Measurements from ENCODE around the gene ADAMTS16.

ADAMTS16 gene

DNA sequence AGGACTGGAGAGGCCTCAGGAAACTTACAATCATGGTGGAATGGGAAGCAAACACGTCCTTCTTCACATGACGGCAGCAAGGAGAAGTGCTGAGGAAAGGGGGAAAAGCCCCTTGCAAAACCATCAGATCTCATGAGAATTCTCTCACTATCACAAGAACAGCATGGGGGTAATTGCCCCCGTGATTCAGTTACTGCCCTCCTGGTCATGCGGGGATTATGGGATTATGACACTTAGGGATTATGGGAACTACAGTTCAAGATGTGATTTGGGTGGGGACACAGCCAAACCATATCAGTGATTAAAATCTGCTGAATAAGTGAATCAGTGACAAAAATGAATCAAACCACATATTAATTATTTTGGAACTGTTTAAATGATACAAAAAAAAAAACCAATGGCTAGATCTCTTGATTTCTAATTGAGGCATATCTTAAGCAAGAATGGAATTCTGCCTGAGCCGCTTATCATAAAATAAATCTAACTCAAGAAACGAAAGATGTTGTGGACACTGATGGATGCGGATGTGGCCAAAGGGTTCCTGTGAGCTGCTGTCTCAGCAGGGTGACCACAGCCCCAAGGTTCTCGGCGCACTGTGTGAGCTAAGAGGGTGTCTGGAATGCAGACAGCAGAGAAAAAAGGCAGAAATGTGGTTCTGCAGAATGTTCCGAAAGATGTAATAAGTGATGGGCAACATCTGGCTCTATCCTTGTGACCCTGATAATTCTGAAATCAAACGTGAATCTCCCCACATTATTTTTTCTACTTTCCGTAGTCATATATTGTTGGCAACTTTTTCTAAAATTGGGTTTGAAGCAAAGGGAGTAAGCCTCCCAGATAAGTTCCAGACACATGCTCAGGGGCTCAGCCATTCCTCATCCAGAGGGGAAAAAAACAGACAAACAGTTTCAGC is 175.2 kb downstream of the ADAMTS16 start:
- H3K79me1 ChIP-seq (replicated peaks; ENCODE audit: low read length, poor library complexity, severe bottlenecking), result no peaks in the 10 kb centered on the region
- no peaks in the 10 kb centered on the region for H3K9me3 ChIP-seq (ENCODE audit: control insufficient read depth, low read length)
- no peak overlapping the region for H2BK12ac ChIP-seq (ENCODE audit: low read length in 2 of 2)
- no peak overlapping the region for H4K8ac ChIP-seq (ENCODE audit: low read length)
- no peak overlapping the region for H2AK5ac ChIP-seq (ENCODE audit: low read length, severe bottlenecking)
- no peak for DNase-seq
- H3K23ac ChIP-seq (ENCODE audit: low read length in 2 of 2), result no peak overlapping the region
- no peak overlapping the region for H3K18ac ChIP-seq (ENCODE audit: low read depth in 1 of 2, low read length in 2 of 2)
- H3K36me3 ChIP-seq (ENCODE audit: control insufficient read depth in 1 of 2, insufficient read depth in 2 of 2, low read depth in 1 of 2, low read length in 2 of 2), result no peaks in the 10 kb centered on the region
- H2BK5ac ChIP-seq (ENCODE audit: low read depth, low read length, poor library complexity, severe bottlenecking), result no peak overlapping the region
- no peak overlapping the region for H2BK120ac ChIP-seq (ENCODE audit: low read depth, low read length)
- peaks cover 6% of the 10 kb centered on the region for H3K4me1 ChIP-seq (ENCODE audit: control insufficient read depth, insufficient read depth, low read depth, low read length)
- H2BK15ac ChIP-seq (ENCODE audit: low read depth, poor library complexity, severe bottlenecking), result no peak overlapping the region
- H3K4me3 ChIP-seq (ENCODE audit: insufficient read depth in 1 of 2, low read depth in 1 of 2, low read length in 2 of 2), result no peak overlapping the region
- H3K27ac ChIP-seq (ENCODE audit: low read length, poor library complexity, severe bottlenecking), result no peak overlapping the region
- WGBS, result 96% methylated on average over 12 of the region's 12 CpGs
- H3K27me3 ChIP-seq (ENCODE audit: control insufficient read depth in 1 of 2, insufficient read depth in 1 of 2, low read length in 2 of 2), result no peaks in the 10 kb centered on the region
- H3K14ac ChIP-seq (ENCODE audit: low read length in 2 of 2), result no peak overlapping the region
- H3K4me2 ChIP-seq (ENCODE audit: low read length, poor library complexity, severe bottlenecking), result no peak overlapping the region
- H4K91ac ChIP-seq (ENCODE audit: low read length), result no peak overlapping the region
- no peak overlapping the region for H3K4ac ChIP-seq (ENCODE audit: low read depth in 1 of 2, low read length in 2 of 2)
- no peak overlapping the region for H3K9ac ChIP-seq (ENCODE audit: low read length)
- no peak overlapping the region for H2AFZ ChIP-seq (ENCODE audit: low read depth, low read length)

DNA sequence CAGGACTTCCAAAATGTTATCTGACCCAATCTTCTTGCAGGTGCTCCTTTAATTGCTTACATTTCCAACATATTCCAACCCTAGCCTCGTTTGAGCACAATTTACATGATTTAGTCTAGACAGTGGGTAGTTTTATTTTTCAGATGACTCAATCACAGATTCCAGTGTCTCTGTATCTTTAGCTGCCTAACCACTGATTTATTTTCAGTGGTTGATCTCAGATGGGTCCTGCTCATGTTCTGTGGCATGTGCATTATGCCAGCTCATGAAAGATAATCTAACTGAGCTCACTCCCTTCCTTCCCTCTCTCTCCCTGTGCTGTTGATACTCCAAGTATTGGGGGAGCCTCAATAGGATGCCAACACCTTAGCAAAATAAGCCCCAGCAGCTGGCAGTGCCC is 176.2 kb downstream of the ADAMTS16 start:
- H3K23ac ChIP-seq (ENCODE audit: low read length in 2 of 2), result no peak overlapping the region
- no peaks in the 10 kb centered on the region for H3K79me1 ChIP-seq (replicated peaks; ENCODE audit: low read length, poor library complexity, severe bottlenecking)
- H3K9me3 ChIP-seq (ENCODE audit: control insufficient read depth, low read length), result no peaks in the 10 kb centered on the region
- H3K18ac ChIP-seq (ENCODE audit: low read depth in 1 of 2, low read length in 2 of 2), result no peak overlapping the region
- H2BK12ac ChIP-seq (ENCODE audit: low read length in 2 of 2), result no peak overlapping the region
- WGBS, result 13% methylated on average over 1 of the region's 1 CpG
- H2BK5ac ChIP-seq (ENCODE audit: low read depth, low read length, poor library complexity, severe bottlenecking), result no peak overlapping the region
- H3K4me2 ChIP-seq (ENCODE audit: low read length, poor library complexity, severe bottlenecking), result no peak overlapping the region
- no peak overlapping the region for H3K9ac ChIP-seq (ENCODE audit: low read length)
- H2AFZ ChIP-seq (ENCODE audit: low read depth, low read length), result no peak overlapping the region
- H3K4ac ChIP-seq (ENCODE audit: low read depth in 1 of 2, low read length in 2 of 2), result no peak overlapping the region
- H4K91ac ChIP-seq (ENCODE audit: low read length), result no peak overlapping the region
- H2BK120ac ChIP-seq (ENCODE audit: low read depth, low read length), result no peak overlapping the region
- no peak overlapping the region for H2BK15ac ChIP-seq (ENCODE audit: low read depth, poor library complexity, severe bottlenecking)
- no peaks in the 10 kb centered on the region for H3K36me3 ChIP-seq (ENCODE audit: control insufficient read depth in 1 of 2, insufficient read depth in 2 of 2, low read depth in 1 of 2, low read length in 2 of 2)
- H3K4me3 ChIP-seq (ENCODE audit: insufficient read depth in 1 of 2, low read depth in 1 of 2, low read length in 2 of 2), result no peak overlapping the region
- no peak overlapping the region for H2AK5ac ChIP-seq (ENCODE audit: low read length, severe bottlenecking)
- H3K4me1 ChIP-seq (ENCODE audit: control insufficient read depth, insufficient read depth, low read depth, low read length), result peaks cover 6% of the 10 kb centered on the region
- no peak overlapping the region for H4K8ac ChIP-seq (ENCODE audit: low read length)
- no peak for DNase-seq
- no peak overlapping the region for H3K27ac ChIP-seq (ENCODE audit: low read length, poor library complexity, severe bottlenecking)
- no peaks in the 10 kb centered on the region for H3K27me3 ChIP-seq (ENCODE audit: control insufficient read depth in 1 of 2, insufficient read depth in 1 of 2, low read length in 2 of 2)
- H3K14ac ChIP-seq (ENCODE audit: low read length in 2 of 2), result no peak overlapping the region

DNA sequence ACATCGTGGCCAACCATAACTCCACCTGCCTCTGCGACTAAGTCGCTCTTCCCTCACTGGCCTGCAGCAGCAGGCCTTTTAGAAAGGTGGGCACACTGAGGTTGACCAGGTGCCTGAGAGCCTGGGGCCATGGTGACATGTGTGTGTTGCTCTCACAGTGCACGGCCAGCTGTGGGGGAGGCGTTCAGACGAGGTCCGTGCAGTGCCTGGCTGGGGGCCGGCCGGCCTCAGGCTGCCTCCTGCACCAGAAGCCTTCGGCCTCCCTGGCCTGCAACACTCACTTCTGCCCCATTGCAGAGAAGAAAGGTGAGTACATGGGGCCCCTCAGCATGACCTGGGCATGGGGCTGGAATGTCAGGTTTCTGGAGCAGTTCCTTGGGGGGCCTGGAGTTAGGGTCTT is 177.8 kb downstream of the ADAMTS16 start:
- H3K23ac ChIP-seq (ENCODE audit: low read length in 2 of 2), result no peak overlapping the region
- H2AFZ ChIP-seq (ENCODE audit: low read depth, low read length), result no peak overlapping the region
- no peak overlapping the region for H3K4ac ChIP-seq (ENCODE audit: low read depth in 1 of 2, low read length in 2 of 2)
- no peaks in the 10 kb centered on the region for H3K79me1 ChIP-seq (replicated peaks; ENCODE audit: low read length, poor library complexity, severe bottlenecking)
- H3K9me3 ChIP-seq (ENCODE audit: control insufficient read depth, low read length), result no peaks in the 10 kb centered on the region
- peaks cover 3% of the 10 kb centered on the region for H3K4me1 ChIP-seq (ENCODE audit: control insufficient read depth, insufficient read depth, low read depth, low read length)
- H3K9ac ChIP-seq (ENCODE audit: low read length), result no peak overlapping the region
- H2BK12ac ChIP-seq (ENCODE audit: low read length in 2 of 2), result no peak overlapping the region
- H3K27ac ChIP-seq (ENCODE audit: low read length, poor library complexity, severe bottlenecking), result no peak overlapping the region
- H3K14ac ChIP-seq (ENCODE audit: low read length in 2 of 2), result peak overlapping the region in 1 of 2 experiments; percentile 61
- WGBS, result 92% methylated on average over 6 of the region's 10 CpGs
- H2AK5ac ChIP-seq (ENCODE audit: low read length, severe bottlenecking), result no peak overlapping the region
- H3K4me3 ChIP-seq (ENCODE audit: insufficient read depth in 1 of 2, low read depth in 1 of 2, low read length in 2 of 2), result no peak overlapping the region
- DNase-seq, result no peak
- H4K91ac ChIP-seq (ENCODE audit: low read length), result no peak overlapping the region
- H3K36me3 ChIP-seq (ENCODE audit: control insufficient read depth in 1 of 2, insufficient read depth in 2 of 2, low read depth in 1 of 2, low read length in 2 of 2), result no peaks in the 10 kb centered on the region
- no peak overlapping the region for H2BK15ac ChIP-seq (ENCODE audit: low read depth, poor library complexity, severe bottlenecking)
- no peak overlapping the region for H3K18ac ChIP-seq (ENCODE audit: low read depth in 1 of 2, low read length in 2 of 2)
- no peak overlapping the region for H4K8ac ChIP-seq (ENCODE audit: low read length)
- no peak overlapping the region for H2BK5ac ChIP-seq (ENCODE audit: low read depth, low read length, poor library complexity, severe bottlenecking)
- H3K4me2 ChIP-seq (ENCODE audit: low read length, poor library complexity, severe bottlenecking), result no peak overlapping the region
- no peak overlapping the region for H2BK120ac ChIP-seq (ENCODE audit: low read depth, low read length)
- no peaks in the 10 kb centered on the region for H3K27me3 ChIP-seq (ENCODE audit: control insufficient read depth in 1 of 2, insufficient read depth in 1 of 2, low read length in 2 of 2)

DNA sequence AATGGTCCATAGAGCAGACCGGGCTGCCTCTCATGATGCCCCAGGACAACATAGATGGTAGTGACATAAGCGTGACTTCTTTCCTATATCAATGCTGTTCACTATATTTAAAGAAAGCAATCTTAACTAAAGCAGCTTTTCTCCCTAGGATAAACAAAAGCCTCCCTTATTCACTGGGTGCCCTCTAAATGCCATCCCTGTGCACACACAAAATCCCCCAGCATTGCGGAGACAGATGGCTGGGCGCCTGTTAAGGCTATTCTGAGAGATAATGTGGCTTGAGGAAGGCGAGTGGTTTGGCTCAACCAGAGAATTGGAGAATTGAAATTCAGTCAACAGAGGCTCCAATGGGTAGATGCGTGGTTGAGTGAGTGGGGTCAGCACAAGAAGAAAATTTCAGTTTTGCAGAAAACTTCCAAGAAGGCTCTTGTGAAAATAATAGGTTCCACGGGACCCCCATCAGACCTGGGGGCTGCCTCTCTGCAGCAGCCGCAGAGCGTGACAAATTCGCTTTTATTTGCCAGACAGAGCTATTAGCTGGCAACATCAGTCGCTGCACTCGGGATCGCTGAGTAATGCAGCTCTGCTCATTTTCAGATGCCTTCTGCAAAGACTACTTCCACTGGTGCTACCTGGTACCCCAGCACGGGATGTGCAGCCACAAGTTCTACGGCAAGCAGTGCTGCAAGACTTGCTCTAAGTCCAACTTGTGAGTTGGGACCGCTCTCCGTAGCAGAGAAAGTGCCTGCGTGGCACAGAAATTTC is 178.5 kb downstream of the ADAMTS16 start:
- no peak overlapping the region for H2BK120ac ChIP-seq (ENCODE audit: low read depth, low read length)
- no peak for DNase-seq

More for the DNA sequence above, 178.5 kb downstream of the ADAMTS16 start:
- Histone ChIP-seq H3K9me3 (ENCODE audit: control insufficient read depth, low read length) (no peaks in the 10 kb centered on the region), H3K27me3 (ENCODE audit: control insufficient read depth in 1 of 2, insufficient read depth in 1 of 2, low read length in 2 of 2) (peaks cover 0 to 3% of the 10 kb centered on the region in 2 experiments), H3K4me1 (ENCODE audit: control insufficient read depth, insufficient read depth, low read depth, low read length) (peaks cover 3% of the 10 kb centered on the region), H3K4me2 (ENCODE audit: low read length, poor library complexity, severe bottlenecking) (no peak overlapping the region), H3K36me3 (ENCODE audit: control insufficient read depth in 1 of 2, insufficient read depth in 2 of 2, low read depth in 1 of 2, low read length in 2 of 2) (no peaks in the 10 kb centered on the region), H3K18ac (ENCODE audit: low read depth in 1 of 2, low read length in 2 of 2) (no peak overlapping the region), H2BK5ac (ENCODE audit: low read depth, low read length, poor library complexity, severe bottlenecking) (no peak overlapping the region), H3K79me1 (replicated peaks; ENCODE audit: low read length, poor library complexity, severe bottlenecking) (no peaks in the 10 kb centered on the region), H2BK12ac (ENCODE audit: low read length in 2 of 2) (no peak overlapping the region), H3K23ac (ENCODE audit: low read length in 2 of 2) (no peak overlapping the region), H3K9ac (ENCODE audit: low read length) (no peak overlapping the region), H4K8ac (ENCODE audit: low read length) (no peak overlapping the region), H3K27ac (ENCODE audit: low read length, poor library complexity, severe bottlenecking) (no peak overlapping the region), H4K91ac (ENCODE audit: low read length) (no peak overlapping the region), H2AFZ (ENCODE audit: low read depth, low read length) (no peak overlapping the region), H2BK15ac (ENCODE audit: low read depth, poor library complexity, severe bottlenecking) (no peak overlapping the region), H3K14ac (ENCODE audit: low read length in 2 of 2) (no peak overlapping the region), H2AK5ac (ENCODE audit: low read length, severe bottlenecking) (no peak overlapping the region), H3K4me3 (ENCODE audit: insufficient read depth in 1 of 2, low read depth in 1 of 2, low read length in 2 of 2) (no peak overlapping the region), H3K4ac (ENCODE audit: low read depth in 1 of 2, low read length in 2 of 2) (no peak overlapping the region)
- 92% methylated on average over 18 of the region's 18 CpGs for WGBS

Data from mesenchymal stem cell (in vitro differentiated cells and primary cell).